ENCODE data around the gene RNGTT.

RNGTT gene

DNA sequence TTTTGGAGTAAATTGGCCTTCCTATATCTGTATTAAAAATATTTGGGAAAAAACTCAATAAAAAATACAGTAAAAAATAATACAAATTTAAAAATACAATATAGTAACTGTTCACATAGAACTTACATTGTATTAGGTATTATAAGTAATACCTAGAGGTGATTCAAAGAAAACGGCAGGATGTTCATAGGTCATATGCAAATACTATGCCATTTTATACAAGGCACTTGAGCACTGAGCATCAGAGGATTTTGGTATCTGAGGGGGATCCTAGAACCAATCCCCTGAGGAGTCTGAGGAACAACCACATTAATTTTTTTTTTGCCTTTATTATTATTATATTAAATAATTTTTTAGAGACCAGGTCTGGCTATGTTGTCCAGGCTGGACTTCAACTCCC, 41.7 kb downstream of the RNGTT start:
- TF ChIP-seq, protein P1, sequence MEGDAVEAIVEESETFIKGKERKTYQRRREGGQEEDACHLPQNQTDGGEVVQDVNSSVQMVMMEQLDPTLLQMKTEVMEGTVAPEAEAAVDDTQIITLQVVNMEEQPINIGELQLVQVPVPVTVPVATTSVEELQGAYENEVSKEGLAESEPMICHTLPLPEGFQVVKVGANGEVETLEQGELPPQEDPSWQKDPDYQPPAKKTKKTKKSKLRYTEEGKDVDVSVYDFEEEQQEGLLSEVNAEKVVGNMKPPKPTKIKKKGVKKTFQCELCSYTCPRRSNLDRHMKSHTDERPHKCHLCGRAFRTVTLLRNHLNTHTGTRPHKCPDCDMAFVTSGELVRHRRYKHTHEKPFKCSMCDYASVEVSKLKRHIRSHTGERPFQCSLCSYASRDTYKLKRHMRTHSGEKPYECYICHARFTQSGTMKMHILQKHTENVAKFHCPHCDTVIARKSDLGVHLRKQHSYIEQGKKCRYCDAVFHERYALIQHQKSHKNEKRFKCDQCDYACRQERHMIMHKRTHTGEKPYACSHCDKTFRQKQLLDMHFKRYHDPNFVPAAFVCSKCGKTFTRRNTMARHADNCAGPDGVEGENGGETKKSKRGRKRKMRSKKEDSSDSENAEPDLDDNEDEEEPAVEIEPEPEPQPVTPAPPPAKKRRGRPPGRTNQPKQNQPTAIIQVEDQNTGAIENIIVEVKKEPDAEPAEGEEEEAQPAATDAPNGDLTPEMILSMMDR (IDR thresholded peaks at IDR 0.05): no peak

DNA sequence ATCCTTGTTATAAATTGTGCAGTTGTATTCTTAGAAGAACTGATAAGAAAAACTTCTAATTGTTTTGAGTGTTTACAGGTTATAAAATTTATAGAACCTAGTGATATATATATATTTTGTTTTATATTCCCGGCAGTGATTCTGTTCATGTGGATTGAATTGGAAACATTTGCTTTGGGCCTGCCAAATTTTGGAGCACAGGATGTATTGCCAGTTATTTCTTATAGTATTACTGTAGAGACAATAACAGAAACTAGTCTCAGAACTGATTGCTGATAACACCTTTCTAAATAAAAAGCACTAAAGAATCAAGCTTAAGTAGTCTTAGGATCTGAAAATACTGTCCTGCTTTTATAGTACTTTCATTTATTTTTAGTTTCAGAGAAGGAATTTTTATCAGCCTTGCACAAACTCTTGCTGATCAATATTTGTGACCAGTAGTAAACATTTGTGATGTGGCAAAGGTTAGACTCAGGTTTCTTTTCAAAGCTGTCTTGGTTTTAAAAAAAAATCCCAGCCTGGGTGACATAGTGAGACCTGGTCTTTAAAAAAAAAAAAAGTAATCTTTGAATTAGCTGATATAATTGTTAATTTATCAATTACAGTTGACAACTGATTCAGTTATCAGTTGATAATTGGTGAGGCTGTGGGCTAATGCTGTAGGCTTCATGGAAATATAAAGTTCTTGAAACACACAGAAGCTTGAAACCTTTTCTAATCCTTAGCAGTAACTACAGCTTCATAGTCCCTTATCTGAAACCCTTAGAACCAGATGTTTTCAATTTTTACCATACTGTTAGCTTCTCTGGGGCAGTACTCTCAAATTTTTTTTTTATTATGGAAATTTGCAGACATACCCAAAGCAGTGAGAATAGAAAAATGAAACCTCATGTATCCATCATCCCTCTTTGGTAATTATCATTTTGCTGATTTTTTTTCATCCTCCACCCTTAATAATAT, 42.4 kb downstream of the RNGTT start:
- TF ChIP-seq, protein P1 (IDR thresholded peaks at IDR 0.05): no peak

DNA sequence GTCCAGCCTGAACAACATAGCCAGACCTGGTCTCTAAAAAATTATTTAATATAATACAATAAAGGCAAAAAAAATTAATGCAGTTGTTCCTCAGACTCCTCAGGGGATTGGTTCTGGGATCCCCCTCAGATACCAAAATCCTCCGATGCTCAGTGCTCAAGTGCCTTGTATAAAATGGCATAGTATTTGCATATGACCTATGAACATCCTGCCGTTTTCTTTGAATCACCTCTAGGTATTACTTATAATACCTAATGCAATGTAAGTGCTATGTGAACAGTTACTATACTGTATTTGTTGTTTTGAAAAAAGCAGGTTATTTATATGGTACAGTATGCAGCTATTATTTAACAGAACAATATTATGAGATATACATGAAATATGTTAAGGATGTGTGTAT, 43.3 kb downstream of the RNGTT start:
- TF ChIP-seq, protein P1 (IDR thresholded peaks at IDR 0.05): no peak

DNA sequence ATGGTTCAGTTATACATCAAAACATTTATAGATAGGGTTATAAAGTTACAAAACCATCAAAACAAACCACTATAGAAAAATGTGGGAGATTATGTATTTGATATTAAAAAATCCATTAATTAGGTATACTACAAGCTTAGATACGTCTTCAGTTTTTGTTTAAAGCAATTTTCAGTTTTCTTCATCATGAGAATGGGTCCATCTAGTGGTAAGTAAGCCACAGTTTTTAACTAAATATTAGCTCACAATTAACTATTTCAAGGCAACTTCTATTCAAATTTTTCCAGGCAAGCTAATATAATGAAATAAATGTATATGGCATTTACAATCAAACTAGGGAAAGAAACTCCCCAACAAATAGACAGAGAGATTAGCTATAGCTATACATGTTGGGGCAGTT, 44.4 kb downstream of the RNGTT start:
- TF ChIP-seq, protein P1 (IDR thresholded peaks at IDR 0.05): peak; percentile 39; the same call in 1 of the 2 replicates

DNA sequence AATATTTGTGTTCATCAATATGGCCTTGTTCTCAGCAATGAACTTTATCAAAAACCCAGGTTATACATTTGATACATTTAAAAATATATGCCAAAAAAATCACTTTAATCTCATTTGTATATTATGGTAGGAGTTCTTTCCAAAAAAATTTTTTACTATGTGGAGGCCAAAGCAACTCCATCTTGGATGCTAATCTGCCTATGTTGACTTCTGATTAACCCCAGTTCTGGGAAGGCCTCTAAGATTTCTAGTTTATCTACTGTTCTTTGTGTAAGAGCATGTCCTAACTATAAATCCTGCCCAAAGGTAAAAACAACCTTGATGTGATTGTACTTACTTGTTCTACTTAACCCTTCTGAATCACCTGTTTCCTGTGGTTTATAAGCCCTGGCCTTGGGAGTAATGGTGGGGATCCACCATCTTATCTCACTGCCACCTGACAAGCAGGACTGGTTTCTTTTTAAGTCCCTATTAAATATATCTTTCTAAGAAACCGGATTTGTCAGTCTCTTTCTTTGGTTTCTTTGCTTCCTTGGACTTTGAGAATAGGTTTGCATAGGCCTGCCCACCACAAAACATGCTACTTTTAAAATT, 46.7 kb downstream of the RNGTT start:
- TF ChIP-seq, protein P1 (IDR thresholded peaks at IDR 0.05): no peak

DNA sequence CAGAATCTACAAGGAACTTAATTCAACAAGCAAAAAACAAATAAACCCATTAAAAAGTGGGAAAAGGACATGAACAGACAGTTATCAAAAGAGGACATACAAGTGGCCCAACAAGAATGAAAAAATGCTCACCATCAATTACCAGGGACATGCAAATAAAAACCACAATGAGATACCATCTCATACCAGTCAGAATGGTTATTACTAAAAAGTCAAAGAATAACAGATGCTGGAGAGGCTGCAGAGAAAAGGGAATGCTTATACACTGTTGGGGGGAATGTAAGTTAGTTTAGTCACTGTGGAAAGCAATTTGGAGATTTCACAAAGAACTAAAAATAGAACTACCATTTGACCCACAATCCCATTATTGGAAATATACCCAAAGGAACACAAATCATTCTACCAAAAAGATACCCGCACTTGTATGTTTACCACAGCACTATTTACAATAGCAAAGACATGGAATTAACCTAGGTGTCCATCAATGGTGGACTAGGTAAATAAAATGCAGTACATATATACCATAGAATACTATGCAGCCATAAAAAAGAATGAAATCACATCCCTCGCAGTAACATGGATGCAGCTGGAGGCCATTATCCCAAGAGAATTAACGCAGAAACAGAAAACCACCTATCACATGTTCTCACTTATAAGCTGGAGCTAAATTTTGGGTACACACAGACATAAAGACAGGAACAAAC, 48.4 kb downstream of the RNGTT start:
- TF ChIP-seq, protein P1 (IDR thresholded peaks at IDR 0.05): no peak

DNA sequence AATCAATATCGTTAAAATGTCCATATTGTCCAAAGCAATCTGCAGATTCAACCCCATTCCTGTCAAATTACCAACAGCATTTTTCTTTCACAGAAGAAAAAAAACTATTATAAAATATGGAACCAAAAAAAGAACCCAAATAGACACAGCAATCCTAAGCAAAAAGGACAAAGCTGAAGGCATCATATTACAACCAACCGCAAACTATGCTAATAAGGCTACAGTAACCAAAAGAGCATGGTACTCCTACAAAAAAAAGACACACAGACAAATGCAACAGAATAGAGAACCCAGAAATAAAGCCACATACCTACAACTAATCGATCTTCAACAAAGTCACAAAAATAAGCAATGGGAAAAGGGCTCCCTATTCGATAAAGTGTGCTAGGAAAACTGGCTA, 49.2 kb downstream of the RNGTT start:
- TF ChIP-seq, protein P1 (IDR thresholded peaks at IDR 0.05): no peak
